ENCODE measurements around the gene ZNF714.

The ZNF714 gene

GRCh38 chr19:21143428-21143827 lies 61.4 kb downstream of the ZNF714 start:
- TF ChIP-seq POLR2AphosphoS5 (IDR thresholded peaks at IDR 0.05; ENCODE audit: low read depth, low read length) (no peak), FOXP2 (optimal IDR thresholded peaks at IDR 0.05; ENCODE audit: borderline replicate concordance, extremely low read depth, extremely low read length, insufficient read depth) (no peak), REST (IDR thresholded peaks at IDR 0.05; ENCODE audit: insufficient read depth in 1 of 2, low read depth in 2 of 2, low read length in 2 of 2) (no peak), TAF1 (IDR thresholded peaks at IDR 0.05; ENCODE audit: borderline replicate concordance, insufficient read depth, low read length) (no peak), SIN3A (IDR thresholded peaks at IDR 0.05; ENCODE audit: borderline replicate concordance, insufficient read depth, low read length) (no peak)

- TF ChIP-seq FOXP2 (optimal IDR thresholded peaks at IDR 0.05; ENCODE audit: borderline replicate concordance, extremely low read depth, extremely low read length, insufficient read depth), result no peak
- TF ChIP-seq TAF1 (IDR thresholded peaks at IDR 0.05; ENCODE audit: borderline replicate concordance, insufficient read depth, low read length), result no peak
- TF ChIP-seq REST (IDR thresholded peaks at IDR 0.05; ENCODE audit: insufficient read depth in 1 of 2, low read depth in 2 of 2, low read length in 2 of 2), result no peak
- no peak for TF ChIP-seq SIN3A (IDR thresholded peaks at IDR 0.05; ENCODE audit: borderline replicate concordance, insufficient read depth, low read length)
- TF ChIP-seq POLR2AphosphoS5 (IDR thresholded peaks at IDR 0.05; ENCODE audit: low read depth, low read length), result no peak
These were observed 61.9 kb downstream of the ZNF714 start for GRCh38 chr19:21143854-21144253.

- no peak for TF ChIP-seq SIN3A (IDR thresholded peaks at IDR 0.05; ENCODE audit: borderline replicate concordance, insufficient read depth, low read length)
- no peak for TF ChIP-seq REST (IDR thresholded peaks at IDR 0.05; ENCODE audit: insufficient read depth in 1 of 2, low read depth in 2 of 2, low read length in 2 of 2)
- no peak for TF ChIP-seq POLR2AphosphoS5 (IDR thresholded peaks at IDR 0.05; ENCODE audit: low read depth, low read length)
- TF ChIP-seq TAF1 (IDR thresholded peaks at IDR 0.05; ENCODE audit: borderline replicate concordance, insufficient read depth, low read length), result no peak
- TF ChIP-seq FOXP2 (optimal IDR thresholded peaks at IDR 0.05; ENCODE audit: borderline replicate concordance, extremely low read depth, extremely low read length, insufficient read depth), result no peak
These were observed 65.5 kb downstream of the ZNF714 start for GRCh38 chr19:21147540-21147939.

- TF ChIP-seq SIN3A (IDR thresholded peaks at IDR 0.05; ENCODE audit: borderline replicate concordance, insufficient read depth, low read length) (no peak), POLR2AphosphoS5 (IDR thresholded peaks at IDR 0.05; ENCODE audit: low read depth, low read length) (no peak), FOXP2 (optimal IDR thresholded peaks at IDR 0.05; ENCODE audit: borderline replicate concordance, extremely low read depth, extremely low read length, insufficient read depth) (no peak), REST (IDR thresholded peaks at IDR 0.05; ENCODE audit: insufficient read depth in 1 of 2, low read depth in 2 of 2, low read length in 2 of 2) (no peak), TAF1 (IDR thresholded peaks at IDR 0.05; ENCODE audit: borderline replicate concordance, insufficient read depth, low read length) (no peak)
These were observed 66.7 kb downstream of the ZNF714 start for GRCh38 chr19:21148681-21149080.

GRCh38 chr19:21149877-21150276 lies 67.9 kb downstream of the ZNF714 start:
- TF ChIP-seq FOXP2 (optimal IDR thresholded peaks at IDR 0.05; ENCODE audit: borderline replicate concordance, extremely low read depth, extremely low read length, insufficient read depth), result no peak
- TF ChIP-seq SIN3A (IDR thresholded peaks at IDR 0.05; ENCODE audit: borderline replicate concordance, insufficient read depth, low read length), result no peak
- no peak for TF ChIP-seq TAF1 (IDR thresholded peaks at IDR 0.05; ENCODE audit: borderline replicate concordance, insufficient read depth, low read length)
- TF ChIP-seq POLR2AphosphoS5 (IDR thresholded peaks at IDR 0.05; ENCODE audit: low read depth, low read length), result no peak
- TF ChIP-seq REST (IDR thresholded peaks at IDR 0.05; ENCODE audit: insufficient read depth in 1 of 2, low read depth in 2 of 2, low read length in 2 of 2), result no peak

All from PFSK-1 (cell line).